ENCODE measurements around the gene PAK5.

The PAK5 gene

DNA sequence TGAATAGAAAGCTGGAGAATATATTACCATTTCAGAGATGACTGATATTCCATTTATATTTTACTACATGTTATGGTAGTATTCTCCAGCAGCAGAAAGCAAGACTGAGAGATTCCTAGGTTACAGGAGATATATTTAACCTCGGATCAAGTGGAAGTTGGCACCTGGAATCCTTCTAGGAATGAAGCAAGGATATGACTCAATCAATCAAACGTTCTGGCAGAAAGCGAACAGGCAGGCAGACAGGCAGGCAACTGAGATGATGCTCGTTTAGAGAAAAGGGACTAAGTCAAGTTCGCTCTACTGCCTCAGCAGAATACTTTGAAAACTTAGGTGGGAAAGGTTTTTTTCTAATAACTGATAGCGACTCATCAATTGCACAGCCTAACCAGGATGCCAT, 46.2 kb downstream of the PAK5 start:
- in situ Hi-C loops (cut with MboI; ENCODE audit: low sequenced_read_pairs), result no loop called here

DNA sequence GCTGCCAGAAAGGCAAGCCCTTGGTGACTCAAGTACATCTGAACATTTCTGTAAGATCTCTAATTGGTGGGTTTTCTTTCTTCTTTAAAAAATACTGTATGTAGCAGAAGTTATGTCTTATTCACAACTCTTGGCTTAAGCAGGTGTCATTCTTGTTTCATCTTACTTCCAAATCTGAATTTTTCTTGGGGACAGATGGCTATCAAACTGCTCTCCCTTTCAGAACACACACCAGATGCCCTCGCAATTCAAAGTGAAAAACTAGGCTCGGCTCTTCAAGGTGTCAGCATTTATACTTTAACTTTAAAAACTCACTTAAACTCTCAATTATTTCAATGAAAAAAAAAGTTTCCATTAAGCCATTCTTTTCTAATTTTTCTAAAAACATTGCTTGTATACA, 49.7 kb downstream of the PAK5 start:
- in situ Hi-C loops (cut with MboI; ENCODE audit: low sequenced_read_pairs), result no loop called here

DNA sequence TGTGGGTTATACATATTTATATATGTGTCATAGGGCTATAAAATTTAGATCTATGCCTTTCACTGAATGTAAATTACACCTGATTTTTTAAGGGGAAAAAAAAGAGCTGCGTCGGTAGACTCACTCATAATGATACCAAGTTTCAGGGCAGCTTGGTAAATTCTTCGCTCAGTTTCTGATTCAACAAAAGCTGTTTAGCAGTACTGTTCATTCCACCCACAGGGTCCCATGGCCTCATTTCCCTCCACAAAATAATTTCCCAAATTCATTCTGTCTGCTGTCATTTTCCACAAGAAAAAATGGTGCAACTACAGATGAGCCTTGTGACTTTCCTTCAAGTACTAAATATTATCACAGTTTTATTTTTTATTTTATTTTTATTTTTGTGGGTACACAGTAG, 63.7 kb downstream of the PAK5 start:
- in situ Hi-C loops (cut with MboI; ENCODE audit: low sequenced_read_pairs), result no loop called here

DNA sequence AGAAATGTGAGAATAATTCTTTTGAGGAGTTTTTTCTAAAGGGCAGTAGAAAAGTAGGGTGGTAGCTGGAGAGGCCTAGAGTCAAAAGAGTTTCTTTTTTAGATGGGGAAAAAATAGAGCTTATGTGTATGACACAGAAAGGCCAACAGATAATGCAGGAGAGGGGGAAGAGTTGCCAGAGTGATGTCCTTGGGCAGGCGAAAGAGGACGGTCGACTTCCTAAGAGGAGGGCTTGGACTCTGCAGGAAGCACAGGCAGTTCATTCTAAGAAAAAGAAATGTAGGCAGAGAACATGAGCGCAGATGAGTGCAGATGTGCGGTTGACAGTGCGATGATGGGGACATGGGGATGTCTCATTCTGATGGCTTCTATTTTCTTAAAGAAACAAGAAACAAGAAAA, 68.9 kb downstream of the PAK5 start:
- in situ Hi-C loops (cut with MboI; ENCODE audit: low sequenced_read_pairs), result no loop called here

DNA sequence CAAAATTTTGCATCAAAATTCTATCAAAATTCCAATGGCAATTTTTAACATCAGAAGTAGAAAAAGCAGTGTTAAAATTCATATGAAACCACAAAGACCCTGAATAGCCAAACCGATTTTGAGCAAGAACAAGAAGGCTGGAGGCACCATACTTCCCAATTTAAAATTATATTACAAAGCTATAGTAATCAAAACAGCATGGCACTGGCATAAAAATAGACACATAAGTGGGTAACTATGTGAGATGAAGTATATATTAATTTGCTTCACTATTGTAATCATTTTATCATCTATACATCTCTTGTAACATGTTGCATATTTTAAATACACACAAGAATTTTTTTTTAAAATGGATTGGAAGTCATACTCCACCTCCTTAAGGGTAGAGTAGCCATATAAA, 77.4 kb downstream of the PAK5 start:
- in situ Hi-C loops (cut with MboI; ENCODE audit: low sequenced_read_pairs), result no loop called here

DNA sequence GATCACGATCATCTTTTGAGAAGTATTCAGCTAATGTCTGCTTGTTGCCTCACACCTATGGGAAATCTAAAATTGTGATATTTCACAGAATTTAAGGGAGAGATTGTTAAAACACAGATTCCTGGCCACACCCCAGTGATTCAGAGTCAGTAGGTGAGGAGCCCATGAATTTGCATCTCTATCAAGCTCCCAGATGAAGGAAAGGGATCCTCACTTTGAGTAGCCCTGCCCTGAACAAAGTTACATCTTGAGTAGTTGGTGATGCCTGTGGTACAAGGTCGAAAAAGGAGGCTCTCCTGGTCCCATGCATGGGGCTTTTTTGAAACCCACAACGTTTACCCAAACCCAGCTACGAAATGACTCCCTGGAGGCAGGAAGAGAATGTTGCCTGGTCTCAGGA, 79.5 kb downstream of the PAK5 start:
- in situ Hi-C loops (cut with MboI; ENCODE audit: low sequenced_read_pairs), result no loop called here

DNA sequence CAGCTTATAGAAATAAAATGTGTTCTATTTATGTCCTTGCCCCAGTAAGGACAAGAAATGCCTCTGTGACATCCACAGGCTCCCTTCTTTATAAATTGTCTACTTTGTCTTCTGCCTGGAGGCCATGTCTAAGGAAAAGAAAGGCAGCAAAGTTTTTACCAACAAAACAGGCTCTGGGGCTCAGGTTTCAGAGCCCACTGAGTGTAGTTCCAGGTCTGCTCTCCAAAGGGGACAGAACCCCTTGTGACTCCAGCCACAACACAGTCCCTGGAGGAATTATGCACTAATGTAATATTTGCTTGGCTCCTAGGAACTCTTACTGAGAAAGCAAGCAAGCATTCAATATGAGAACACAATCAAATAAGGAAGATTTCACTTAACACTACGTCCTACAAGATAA, 80.1 kb downstream of the PAK5 start:
- in situ Hi-C loops (cut with MboI; ENCODE audit: low sequenced_read_pairs), result no loop called here

DNA sequence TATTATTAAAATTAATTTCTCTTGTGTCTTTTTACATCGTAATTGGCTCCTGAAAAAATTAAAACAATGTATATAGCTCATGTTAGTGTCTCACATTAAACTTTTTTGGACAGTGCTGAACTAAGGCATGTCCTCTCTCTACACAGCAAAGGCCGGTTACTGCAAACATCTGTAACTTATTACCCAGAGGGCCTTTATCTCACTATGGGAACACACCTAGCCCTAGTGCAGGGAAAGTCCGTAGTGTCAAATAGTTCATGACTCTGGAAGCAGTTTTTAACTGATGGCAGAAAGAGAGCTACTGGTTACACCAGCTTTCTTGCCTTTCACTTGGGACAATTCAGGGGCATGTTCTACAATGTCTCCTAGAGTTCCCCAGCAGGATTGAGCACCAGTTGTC, 82.2 kb downstream of the PAK5 start:
- in situ Hi-C loops (cut with MboI; ENCODE audit: low sequenced_read_pairs), result no loop called here

DNA sequence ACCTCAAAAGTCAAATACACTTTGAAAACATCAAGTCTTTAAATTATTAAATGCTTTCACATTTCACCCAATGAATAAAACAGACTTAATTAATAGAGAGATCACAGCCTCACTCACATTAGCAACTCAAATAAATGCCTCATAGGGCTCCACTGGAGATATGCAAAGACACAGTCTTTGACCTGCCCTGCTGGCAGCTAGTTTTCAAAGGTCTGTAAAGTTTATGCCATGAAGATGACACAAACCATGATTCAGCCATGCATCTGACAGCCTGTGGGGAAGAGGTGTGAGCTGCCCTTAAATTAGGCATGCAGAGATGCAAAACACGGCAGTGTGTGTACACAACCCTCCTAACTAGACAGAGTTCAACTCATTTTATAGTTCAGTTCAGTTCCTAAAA, 83.6 kb downstream of the PAK5 start:
- in situ Hi-C loops (cut with MboI; ENCODE audit: low sequenced_read_pairs), result no loop called here

DNA sequence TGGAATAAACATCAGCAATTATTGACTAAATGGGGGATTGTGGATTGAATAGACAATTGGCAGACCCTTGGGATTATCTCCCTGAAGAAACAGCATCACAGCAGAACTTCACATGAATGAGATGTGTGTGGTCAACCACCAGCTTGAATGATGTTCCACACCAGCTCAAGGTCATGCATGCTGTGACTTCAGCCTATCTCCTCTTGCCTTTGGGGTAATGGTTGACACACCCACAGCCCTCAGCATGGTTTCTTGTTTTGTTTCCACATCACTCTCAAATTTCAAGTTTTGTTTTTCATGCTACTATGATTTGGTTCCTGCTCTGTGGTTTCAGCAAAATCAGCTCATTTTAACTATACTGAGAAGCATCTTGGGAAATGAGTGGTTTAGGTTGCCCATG, 94.3 kb downstream of the PAK5 start:
- in situ Hi-C loops (cut with MboI; ENCODE audit: low sequenced_read_pairs), result no loop called here

DNA sequence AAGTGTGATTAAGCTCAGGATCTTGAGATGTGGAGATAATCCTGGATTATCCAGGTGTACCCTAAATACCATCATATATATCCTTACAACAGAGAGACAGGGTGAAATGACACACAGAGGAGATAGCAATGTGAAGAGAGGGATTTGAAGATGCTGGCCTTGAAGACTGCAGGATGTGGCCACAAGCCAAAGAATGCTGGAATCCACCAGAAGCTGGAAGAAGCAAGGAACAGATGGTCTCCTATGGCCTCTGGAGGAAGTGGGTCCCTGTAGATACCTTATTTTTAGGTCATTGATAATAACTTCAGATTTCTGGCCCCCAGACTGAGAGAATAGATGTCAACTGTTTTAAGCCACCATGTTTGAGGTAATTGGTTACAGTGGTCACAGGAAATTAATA, 95.0 kb downstream of the PAK5 start:
- in situ Hi-C loops (cut with MboI; ENCODE audit: low sequenced_read_pairs), result no loop called here

DNA sequence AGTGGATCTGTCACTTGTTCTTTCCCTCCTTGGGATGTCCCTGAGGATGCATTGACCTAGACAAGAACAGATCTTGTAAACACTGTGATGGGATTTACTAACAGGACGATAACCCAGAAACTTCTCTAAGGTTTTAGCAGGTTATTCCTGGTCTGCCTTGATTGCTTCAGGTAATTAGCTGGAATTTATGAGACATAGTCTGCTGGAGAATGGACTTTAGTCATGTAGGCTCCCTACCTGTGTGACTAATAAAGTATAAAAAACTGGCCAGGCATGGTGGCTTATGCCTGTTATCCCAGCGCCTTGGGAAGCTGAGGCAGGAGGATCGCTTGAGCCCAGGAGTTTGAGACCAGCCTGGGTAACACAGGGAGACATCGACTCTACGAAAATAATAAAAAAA, 96.1 kb downstream of the PAK5 start:
- in situ Hi-C loops (cut with MboI; ENCODE audit: low sequenced_read_pairs), result no loop called here

DNA sequence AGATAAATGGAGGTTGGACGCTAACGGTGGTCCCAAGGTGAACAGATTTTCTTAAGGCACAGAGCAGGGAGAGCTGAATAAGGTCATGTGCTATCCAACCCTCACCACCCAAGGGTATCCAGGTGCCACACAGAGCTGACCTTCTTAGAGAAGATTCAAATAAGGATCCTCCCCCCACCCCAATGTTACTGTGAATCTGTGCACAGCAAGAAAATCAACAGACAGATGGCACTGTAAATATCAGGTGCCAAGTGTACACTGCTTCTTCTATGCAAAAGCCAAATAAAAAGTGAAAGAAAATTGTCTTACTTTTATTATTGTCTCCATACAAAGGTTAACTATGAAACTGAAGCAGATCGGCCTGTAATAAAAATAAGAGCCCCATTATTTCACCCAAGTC, 96.9 kb downstream of the PAK5 start:
- in situ Hi-C loops (cut with MboI; ENCODE audit: low sequenced_read_pairs), result no loop called here

DNA sequence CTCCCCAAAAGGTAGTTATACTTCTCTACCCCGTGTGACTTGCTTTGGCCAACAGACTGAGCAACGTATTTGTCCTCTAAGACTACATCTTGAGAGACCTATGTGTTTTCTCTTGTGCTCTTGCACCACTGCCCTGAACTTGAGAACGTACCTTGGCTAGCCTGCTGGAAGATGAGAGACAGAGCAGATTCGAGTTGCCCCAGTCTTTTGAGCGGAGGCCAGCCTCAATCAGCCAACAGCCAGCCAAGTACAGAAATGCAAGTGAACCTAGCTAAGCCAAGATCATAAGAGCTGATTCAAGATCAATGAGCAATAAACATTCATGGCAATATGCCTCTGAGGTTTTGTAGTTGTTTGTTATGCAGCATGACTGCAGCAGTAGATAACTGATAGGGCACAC, 98.4 kb downstream of the PAK5 start:
- in situ Hi-C loops (cut with MboI; ENCODE audit: low sequenced_read_pairs), result no loop called here

DNA sequence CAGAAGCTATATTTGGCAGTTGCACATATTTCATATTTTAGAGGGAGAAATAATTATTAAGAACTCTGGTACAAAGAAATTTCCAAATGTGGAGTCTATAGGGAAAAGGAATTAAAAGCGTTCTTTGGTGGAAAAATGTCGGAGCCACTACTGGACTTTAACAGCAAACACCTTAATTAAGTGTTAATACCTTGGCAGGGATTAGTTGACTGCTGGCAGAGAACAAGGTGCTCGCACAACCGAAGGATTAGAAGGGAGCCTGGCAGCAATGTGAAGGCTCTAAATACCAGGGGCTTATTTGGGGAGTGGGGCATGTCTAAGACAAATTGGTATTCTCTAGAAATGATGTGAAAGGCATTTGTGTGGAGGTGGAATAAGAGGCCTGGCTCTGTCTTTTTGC, 98.9 kb downstream of the PAK5 start:
- in situ Hi-C loops (cut with MboI; ENCODE audit: low sequenced_read_pairs), result no loop called here

DNA sequence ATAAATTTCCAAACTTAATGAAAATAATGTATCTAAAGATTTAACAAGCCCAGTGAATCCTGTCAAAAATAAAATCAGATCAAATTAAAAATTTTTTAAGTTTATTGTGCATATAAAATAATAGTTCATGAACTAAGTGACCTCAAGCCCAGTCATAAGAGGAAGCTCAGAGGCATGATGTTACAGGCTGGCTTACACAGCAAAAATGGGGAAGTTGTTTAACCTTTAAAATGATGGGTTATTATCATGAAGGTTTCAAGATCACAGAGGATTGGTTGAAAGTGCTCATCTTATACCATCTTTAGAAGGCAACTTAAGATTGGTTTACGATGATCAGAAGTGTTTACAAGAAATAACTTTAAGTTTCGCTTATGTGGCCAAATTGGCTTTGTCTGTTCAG, 102.5 kb downstream of the PAK5 start:
- in situ Hi-C loops (cut with MboI; ENCODE audit: low sequenced_read_pairs), result no loop called here

DNA sequence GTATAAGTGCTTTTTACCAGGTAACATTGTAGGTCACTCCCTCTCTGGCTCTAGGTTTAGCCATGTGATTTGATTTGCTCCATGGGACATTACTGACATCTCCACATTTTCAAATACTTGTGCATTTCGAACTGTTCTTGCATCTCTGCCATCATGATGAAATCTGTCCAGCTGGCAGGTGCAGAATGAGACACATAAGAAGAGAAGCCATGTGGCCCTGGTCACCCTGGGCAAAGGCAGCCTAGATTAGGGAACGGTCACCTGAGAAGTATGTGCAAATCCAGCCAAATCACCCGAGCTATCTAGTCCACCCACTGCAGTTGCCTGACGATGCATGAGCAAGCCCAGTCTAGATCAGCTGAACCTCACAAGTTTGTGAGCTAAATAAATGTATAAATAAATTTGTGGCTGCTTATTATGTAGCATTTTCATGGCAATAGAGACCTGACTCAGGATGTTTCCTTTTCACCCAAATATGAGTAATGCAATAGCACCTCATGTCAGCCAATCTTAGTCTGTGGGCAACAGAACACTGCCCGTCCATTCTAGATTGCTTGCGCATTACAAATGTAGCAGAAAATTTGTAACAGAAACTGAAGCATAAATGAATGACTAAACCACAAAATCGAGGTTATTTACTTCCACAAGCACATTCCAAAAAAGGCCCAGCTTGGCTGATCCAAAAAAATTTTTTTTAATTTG, 115.2 kb downstream of the PAK5 start:
- in situ Hi-C loops (cut with MboI; ENCODE audit: low sequenced_read_pairs), result no loop called here

DNA sequence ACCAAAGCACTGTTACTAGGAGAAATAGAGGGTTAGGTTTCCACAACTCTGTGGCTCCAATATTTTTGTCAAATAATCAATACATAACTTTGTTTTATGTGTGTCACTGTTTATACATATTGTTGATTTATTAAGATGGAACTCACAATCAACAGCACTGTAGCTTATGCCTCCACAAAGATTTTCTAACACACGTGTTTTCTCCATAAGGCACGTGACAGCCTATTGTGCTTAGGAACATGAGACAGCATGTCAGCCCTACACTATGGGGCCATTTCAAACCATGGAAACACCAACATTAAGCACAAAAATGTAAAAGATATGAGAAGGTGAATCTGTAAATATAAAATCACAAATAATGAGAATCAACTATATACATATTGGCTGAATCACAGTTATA, 127.0 kb downstream of the PAK5 start:
- in situ Hi-C loops (cut with MboI; ENCODE audit: low sequenced_read_pairs), result no loop called here

DNA sequence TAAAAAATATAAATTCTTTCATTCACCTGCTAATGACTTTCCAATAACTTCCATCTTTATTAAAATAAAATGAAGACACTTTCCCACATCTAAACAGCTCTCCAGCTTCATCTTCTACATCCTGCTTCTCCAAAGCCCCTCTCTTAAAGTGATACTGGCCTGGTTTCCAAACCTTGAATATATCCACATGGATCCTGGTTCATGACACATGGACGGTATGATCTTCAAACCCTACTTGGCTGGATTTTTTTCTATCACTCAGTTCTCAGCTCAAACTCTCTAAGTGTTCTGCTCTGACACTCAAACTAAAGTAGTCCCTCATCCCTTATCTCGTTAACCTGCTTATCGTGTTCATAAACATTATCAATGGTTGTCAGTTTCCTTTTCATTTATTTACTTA, 128.2 kb downstream of the PAK5 start:
- in situ Hi-C loops (cut with MboI; ENCODE audit: low sequenced_read_pairs), result no loop called here

DNA sequence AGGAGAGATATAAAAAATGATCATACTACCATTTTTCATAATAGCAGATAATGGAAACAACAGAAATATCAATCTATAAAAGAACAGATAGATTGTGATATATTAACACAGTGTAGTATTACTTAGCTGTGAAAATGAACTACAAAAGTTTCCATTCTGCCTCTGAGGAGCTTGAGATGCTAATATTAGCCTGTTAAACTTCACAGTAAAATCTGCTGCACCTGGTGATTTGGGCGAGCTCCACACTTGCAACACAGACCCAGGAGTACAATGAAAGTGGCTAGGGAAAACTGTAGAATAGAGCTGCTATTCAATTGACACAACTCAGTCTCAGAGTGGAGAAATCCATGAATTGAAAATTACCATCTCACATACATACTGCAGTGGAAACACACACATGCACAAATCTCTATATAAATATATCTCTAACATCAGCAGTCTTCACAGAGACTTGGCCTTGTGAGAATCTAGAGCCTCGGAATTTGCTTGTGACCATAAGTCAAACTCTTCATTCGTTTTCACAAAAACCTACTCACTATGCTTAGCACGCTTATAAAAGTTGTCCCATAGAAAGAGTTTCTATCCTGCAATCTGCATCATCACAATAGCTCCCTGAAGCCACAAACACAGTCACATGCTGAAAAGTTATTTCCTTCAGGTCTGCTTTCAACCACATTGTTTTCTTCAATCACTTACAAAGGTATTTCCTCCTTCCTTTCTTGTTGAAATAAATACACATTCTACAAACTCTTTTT, 133.0 kb downstream of the PAK5 start:
- in situ Hi-C loops (cut with MboI; ENCODE audit: low sequenced_read_pairs), result no loop called here

DNA sequence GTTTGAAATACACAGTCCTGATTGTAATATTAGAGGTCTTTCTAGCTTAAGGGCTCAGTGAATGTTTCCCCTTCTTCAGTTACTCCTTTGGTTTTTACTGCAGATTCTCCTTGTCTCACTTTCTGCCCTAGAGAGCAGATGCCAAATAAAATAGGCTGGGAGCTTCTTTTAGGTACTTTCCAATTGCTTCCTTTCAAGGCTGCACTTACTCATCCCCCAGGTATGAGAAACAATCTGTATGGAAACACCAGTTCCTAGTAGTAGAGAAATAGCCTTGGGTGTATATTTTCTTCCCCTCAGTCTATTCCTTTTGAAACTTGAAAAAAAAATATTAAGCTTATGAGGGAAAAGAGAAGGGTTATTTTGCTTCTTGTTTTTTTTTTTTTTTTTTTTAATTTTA, 139.7 kb downstream of the PAK5 start:
- in situ Hi-C loops (cut with MboI; ENCODE audit: low sequenced_read_pairs), result no loop called here

DNA sequence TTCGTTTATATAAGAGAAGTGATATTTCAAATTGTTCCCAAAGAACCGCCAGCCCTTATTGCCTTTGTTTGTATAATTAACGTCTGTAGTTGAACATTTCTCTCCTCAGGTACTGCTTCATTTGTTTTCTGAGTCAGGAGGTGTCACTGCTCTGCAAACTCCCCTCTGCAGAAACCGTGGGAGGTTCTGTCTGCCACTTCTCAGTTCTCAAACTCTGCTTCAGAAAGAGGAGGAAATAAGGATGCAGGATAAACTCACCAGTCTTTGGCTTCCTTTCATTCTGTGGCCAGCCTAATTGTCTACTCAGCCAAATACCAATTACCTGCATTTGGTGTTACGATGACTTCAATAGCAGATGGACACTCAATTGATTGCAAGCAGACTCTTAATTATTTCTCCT, 149.8 kb downstream of the PAK5 start:
- in situ Hi-C loops (cut with MboI; ENCODE audit: low sequenced_read_pairs), result no loop called here

DNA sequence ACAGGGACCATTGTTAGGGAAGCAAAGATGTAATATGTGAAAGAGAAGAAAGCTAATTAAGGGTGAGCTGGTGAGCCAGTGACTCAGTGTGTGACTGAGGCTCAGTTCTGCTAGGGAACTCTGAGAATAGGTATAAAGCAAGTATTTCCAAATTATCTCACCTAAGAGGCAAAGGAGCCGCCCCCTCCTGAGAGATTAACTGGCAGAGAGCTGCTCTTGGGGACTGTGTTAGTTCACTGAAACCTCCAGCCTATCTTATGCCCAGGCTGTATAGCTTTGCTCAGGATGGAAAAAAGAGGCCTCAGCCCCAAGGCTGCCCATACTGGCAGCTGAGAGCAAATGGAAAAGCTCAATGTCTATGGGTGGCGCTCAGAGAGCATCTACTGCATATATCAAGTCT, 152.0 kb downstream of the PAK5 start:
- in situ Hi-C loops (cut with MboI; ENCODE audit: low sequenced_read_pairs), result no loop called here

Measured in HL-60/S4 treated with phorbol 12-myristate 13-acetate at 8.2 ng/mL for 4 days and 3 days (cell line).